Muscle layer of duodenum (tissue), 2 donors: ENCODE results near the gene TPRX1.

Experiments
- H3K27ac ChIP-seq: one replicate; pipeline ENCODE4 v1.7.0; 2013; ENCODE audit warnings: mild to moderate bottlenecking, low read length
- H3K27me3 ChIP-seq: one replicate; pipeline ENCODE4 v1.7.0; 2013; ENCODE audit warnings: low read depth, mild to moderate bottlenecking, control low read depth, low read length
- H3K36me3 ChIP-seq, 2 donors: one replicate each; pipeline ENCODE4 v1.7.0; 2013; ENCODE audit warnings: low read length in 2 of 2, control low read depth in 1 of 2, mild to moderate bottlenecking in 1 of 2; ENCODE audit not compliant: insufficient read depth in 2 of 2, control insufficient read depth in 1 of 2
- H3K4me1 ChIP-seq, 2 donors: one replicate each; pipeline ENCODE4 v1.7.0; 2013; ENCODE audit warnings: low read length in 2 of 2, mild to moderate bottlenecking in 2 of 2, control low read depth in 1 of 2, moderate library complexity in 1 of 2; ENCODE audit not compliant: insufficient read depth in 2 of 2, control insufficient read depth in 1 of 2
- H3K4me3 ChIP-seq, 2 donors: one replicate each; pipeline ENCODE4 v1.7.0; 2013; ENCODE audit warnings: low read length in 2 of 2, low read depth in 1 of 2, mild to moderate bottlenecking in 1 of 2
- H3K9me3 ChIP-seq, 2 donors: one replicate each; pipeline ENCODE4 v1.7.0; 2013; ENCODE audit warnings: low read length in 2 of 2, control low read depth in 1 of 2, mild to moderate bottlenecking in 1 of 2; ENCODE audit not compliant: control insufficient read depth in 1 of 2
- donor health status: healthy.

The TPRX1 gene

GRCh38 chr19:47755762-47756626 is 48.4 kb downstream of the TPRX1 start:
- H3K4me1 ChIP-seq, result no peaks in the 10 kb centered on the region
- H3K4me3 ChIP-seq, result no peak overlapping the region
- no peaks in the 10 kb centered on the region for H3K9me3 ChIP-seq
- no peaks in the 10 kb centered on the region for H3K27me3 ChIP-seq
- peaks cover 45 to 83% of the 10 kb centered on the region in 2 donors for H3K36me3 ChIP-seq
- no peak overlapping the region for H3K27ac ChIP-seq

GRCh38 chr19:47755065-47755761 is 49.1 kb downstream of the TPRX1 start:
- Histone ChIP-seq H3K4me1 (no peaks in the 10 kb centered on the region), H3K27me3 (no peaks in the 10 kb centered on the region), H3K4me3 (no peak overlapping the region), H3K36me3 (peaks cover 52 to 90% of the 10 kb centered on the region in 2 donors), H3K27ac (no peak overlapping the region), H3K9me3 (no peaks in the 10 kb centered on the region)

GRCh38 chr19:47754206-47755064 is 49.9 kb downstream of the TPRX1 start:
- Histone ChIP-seq H3K4me1 (no peaks in the 10 kb centered on the region), H3K36me3 (peaks cover 57 to 98% of the 10 kb centered on the region in 2 donors), H3K27me3 (no peaks in the 10 kb centered on the region), H3K27ac (no peak overlapping the region), H3K4me3 (no peak overlapping the region), H3K9me3 (no peaks in the 10 kb centered on the region)

- H3K4me3 ChIP-seq, result no peak overlapping the region
- no peaks in the 10 kb centered on the region for H3K27me3 ChIP-seq
- no peak overlapping the region for H3K27ac ChIP-seq
- peaks cover 57 to 86% of the 10 kb centered on the region in 2 donors for H3K36me3 ChIP-seq
- H3K9me3 ChIP-seq, result no peaks in the 10 kb centered on the region
- no peaks in the 10 kb centered on the region for H3K4me1 ChIP-seq
Measured at GRCh38 chr19:47752440-47753211, 51.7 kb downstream of the TPRX1 start.
